VCaP (cell line): ENCODE data around the gene ASPHD1.
A peak's percentile ranks its signal among the peaks of the same experiment; 100 is the strongest.

Experiments used
- H3K27ac ChIP-seq: fragments of 450-650 bp; 2 replicates; pipeline ENCODE4 v1.5.1; 2017
- CTCF ChIP-seq: fragments of 450-650 bp; conservative IDR thresholded peaks from 2 replicates; pipeline ENCODE4 v1.5.1; 2017; ENCODE audit warnings: mild to moderate bottlenecking, moderate library complexity

Gene ASPHD1

DNA sequence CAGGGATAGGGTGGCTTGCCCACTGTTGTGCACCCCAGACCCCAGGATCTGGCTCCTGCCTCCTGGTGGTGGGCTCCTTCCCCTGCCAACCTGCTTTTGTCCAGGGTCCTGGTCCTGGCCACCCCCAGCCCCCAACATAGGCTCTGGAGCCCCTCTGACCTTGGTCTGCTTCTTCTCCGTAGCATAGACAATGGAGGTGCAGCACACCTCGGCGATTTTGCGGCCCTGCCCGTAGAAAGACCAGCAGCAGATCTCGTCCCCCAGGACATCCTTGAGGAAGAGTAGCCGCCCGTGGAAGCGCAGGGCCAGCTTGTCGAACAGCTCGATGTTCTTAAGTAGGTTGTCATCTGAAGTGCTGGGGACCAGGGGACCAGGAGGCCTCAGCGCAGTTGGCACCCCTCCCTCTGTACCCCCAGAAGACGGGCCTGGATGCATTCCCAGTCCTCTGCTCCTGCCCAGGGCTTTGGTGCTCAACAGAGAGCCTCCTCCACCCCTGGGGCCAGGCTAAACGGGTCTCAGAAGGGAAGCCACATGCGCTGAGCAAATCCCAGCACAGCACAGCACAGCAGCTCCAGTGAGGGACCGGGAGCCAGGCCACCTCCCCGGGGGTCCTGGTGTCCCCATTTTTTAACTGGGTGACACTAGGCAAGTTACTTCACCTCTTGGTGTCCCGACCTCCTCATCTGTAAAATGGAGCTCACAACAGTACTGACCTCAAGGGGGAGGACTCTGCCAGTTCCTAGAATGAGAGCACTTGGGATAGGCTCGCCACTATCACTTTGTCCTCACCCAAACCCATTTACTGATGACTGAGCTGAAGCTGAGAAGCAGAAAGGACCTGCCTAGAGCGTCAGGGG is 10.8 kb downstream of the ASPHD1 start:
- no peak overlapping the region for H3K27ac ChIP-seq
- TF ChIP-seq CTCF = no peak

- H3K27ac ChIP-seq = no peak overlapping the region
- TF ChIP-seq CTCF = no peak
These were observed 11.4 kb downstream of the ASPHD1 start for GRCh38 chr16:29911676-29912010.

DNA sequence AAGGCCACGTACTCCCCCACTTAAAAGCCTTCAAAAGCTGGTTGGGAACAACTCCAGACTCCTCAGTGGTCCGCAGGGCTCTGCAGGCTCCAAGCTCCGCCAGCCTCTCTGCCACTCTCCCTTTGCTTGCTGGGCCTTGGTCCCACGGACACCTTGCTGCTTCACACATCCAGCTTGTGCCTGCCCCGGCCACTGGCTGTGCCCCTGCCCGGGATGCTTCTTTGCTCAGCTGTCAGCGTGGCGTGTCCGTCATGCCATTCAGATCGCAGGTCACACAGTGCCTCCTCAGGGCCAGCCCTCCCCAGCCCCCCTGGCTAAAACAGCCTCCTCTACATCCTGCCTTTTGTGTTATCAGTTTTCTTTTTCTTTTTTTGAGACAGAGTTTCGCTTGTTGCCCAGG is 11.8 kb downstream of the ASPHD1 start:
- TF ChIP-seq CTCF = no peak
- no peak overlapping the region for H3K27ac ChIP-seq

DNA sequence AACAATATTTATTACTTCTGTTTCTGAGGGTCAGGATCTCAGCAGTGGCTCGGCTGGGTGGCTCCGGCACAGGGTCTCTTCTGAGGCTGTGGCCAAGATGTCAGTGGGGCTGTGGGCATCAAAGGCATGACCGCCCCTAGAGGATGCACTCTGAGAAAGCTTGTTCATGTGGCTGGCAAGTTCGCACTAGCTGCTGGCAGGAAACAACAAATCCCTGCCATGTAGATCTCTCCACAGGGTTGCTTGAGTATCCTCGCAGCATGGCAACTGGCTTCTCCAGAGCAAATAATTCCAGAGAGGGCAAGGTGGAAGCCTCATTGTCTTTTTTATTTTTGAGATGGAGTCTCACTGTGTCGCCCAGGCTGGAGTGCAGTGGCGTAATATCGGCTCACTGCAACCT is 13.2 kb downstream of the ASPHD1 start:
- H3K27ac ChIP-seq = no peak overlapping the region
- TF ChIP-seq CTCF = no peak

- no peak for TF ChIP-seq CTCF
- no peak overlapping the region for H3K27ac ChIP-seq
These were observed 15.4 kb downstream of the ASPHD1 start for GRCh38 chr16:29915590-29916247.

DNA sequence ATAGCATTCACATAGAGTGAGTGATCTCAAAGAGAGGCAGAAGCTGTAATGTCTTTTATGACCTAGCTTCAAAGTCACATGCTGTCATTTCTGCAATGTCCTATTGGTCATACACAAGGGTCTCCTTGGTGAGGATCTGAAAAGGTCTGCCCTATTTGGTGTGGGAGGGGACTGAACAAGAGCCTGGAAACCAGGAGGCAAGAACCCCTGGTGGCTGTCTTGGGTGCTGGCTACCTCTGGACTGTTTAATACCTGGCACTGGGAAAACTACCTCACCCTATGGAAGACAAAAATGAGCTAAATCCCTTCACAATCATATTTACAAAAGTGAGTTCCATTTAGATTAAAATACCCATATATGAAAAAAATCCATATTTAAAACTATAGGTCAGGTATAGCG is 16.7 kb downstream of the ASPHD1 start:
- no peak overlapping the region for H3K27ac ChIP-seq
- no peak for TF ChIP-seq CTCF

GRCh38 chr16:29920288-29921033 is 20.2 kb downstream of the ASPHD1 start:
- TF ChIP-seq CTCF = no peak

More at GRCh38 chr16:29920288-29921033, 20.2 kb downstream of the ASPHD1 start:
- H3K27ac ChIP-seq = peak overlapping the region; percentile 33; the same call in 1 of the 2 replicates
